Measurements from ENCODE around the gene ARFGEF3. TPM values are rescaled to one million over a fixed set of nuclear protein-coding genes. Genes with fewer than 3 reads are reported as not detected.

The ARFGEF3 gene
- total RNA-seq, 1 experiment from 2014 or later: 0.71 TPM

DNA sequence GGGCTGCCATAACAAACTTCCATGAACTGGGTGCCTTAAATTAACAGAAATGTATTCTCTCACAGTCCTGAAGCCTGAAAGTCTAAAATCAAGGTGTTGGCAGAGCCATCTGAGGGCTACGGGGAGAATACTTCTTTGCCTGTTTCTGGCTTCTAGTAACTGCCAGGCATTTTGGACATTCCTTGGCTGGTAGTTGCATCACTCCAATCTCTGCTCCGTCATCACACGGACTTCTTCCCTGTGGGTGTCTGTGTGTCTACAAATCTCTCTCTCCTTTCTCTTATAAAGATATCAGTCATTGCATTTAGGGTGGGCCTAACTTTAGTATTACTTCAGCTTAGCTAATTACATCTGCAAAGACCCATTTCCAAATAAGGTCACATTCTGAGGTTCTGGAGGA is 33.6 kb upstream of the ARFGEF3 start:
- peaks cover 4% of the 10 kb centered on the region for H3K27me3 ChIP-seq (replicated peaks; ENCODE audit: insufficient read depth, low read depth, low read length, poor library complexity)
- no peaks in the 10 kb centered on the region for H3K9me3 ChIP-seq (ENCODE audit: low read depth, low read length, poor library complexity, severe bottlenecking)
- CTCF ChIA-PET: no interaction called here
- H3K36me3 ChIP-seq (ENCODE audit: insufficient read depth, low read length, poor library complexity, severe bottlenecking): no peaks in the 10 kb centered on the region
- no peak for DNase-seq (ENCODE audit: low spot score)
- H3K27ac ChIP-seq (ENCODE audit: low read depth, low read length, poor library complexity, severe bottlenecking): no peak overlapping the region
- no TSS peak for BruUV-seq (replicated peaks)
- H3K4me3 ChIP-seq (ENCODE audit: low read depth, low read length, poor library complexity, severe bottlenecking): no peak overlapping the region
- TF ChIP-seq EZH2 (IDR thresholded peaks at IDR 0.05; ENCODE audit: borderline replicate concordance, low read depth, low read length, poor library complexity, severe bottlenecking): no peak
- TF ChIP-seq, protein P1, sequence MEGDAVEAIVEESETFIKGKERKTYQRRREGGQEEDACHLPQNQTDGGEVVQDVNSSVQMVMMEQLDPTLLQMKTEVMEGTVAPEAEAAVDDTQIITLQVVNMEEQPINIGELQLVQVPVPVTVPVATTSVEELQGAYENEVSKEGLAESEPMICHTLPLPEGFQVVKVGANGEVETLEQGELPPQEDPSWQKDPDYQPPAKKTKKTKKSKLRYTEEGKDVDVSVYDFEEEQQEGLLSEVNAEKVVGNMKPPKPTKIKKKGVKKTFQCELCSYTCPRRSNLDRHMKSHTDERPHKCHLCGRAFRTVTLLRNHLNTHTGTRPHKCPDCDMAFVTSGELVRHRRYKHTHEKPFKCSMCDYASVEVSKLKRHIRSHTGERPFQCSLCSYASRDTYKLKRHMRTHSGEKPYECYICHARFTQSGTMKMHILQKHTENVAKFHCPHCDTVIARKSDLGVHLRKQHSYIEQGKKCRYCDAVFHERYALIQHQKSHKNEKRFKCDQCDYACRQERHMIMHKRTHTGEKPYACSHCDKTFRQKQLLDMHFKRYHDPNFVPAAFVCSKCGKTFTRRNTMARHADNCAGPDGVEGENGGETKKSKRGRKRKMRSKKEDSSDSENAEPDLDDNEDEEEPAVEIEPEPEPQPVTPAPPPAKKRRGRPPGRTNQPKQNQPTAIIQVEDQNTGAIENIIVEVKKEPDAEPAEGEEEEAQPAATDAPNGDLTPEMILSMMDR (conservative IDR thresholded peaks at IDR 0.05; ENCODE audit: low read depth, low read length): no peak
- no peaks in the 10 kb centered on the region for H3K4me1 ChIP-seq (ENCODE audit: insufficient read depth, low read length, poor library complexity, severe bottlenecking)
- intact Hi-C loops (cut with micrococcal nuclease; ENCODE audit: unreplicated experiment): no loop called here
- POLR2A ChIA-PET (ENCODE audit: low non-redundant PET): no interaction called here

DNA sequence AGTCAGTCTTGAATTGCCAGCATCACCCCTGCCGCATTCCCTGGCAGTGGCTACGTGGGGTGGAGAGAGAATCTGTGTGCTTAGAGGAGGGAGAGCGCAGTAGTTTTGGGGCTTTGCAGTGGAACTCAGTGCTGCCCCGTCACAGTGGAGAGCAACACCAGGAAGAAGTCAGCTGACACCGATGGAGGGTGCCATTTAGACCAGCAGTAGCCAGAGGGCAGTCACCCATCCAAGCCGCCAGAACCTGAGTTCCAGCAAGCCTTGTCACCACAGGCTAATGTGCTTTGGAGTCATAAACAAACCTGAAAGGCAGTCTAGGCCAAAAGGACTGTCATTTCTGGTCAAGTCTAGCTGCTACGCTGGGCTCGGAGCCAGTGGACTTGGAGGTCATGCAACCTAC is 32.5 kb upstream of the ARFGEF3 start:
- POLR2A ChIA-PET (ENCODE audit: low non-redundant PET): no interaction called here
- no peak for DNase-seq (ENCODE audit: low spot score)
- intact Hi-C loops (cut with micrococcal nuclease; ENCODE audit: unreplicated experiment): no loop called here

DNA sequence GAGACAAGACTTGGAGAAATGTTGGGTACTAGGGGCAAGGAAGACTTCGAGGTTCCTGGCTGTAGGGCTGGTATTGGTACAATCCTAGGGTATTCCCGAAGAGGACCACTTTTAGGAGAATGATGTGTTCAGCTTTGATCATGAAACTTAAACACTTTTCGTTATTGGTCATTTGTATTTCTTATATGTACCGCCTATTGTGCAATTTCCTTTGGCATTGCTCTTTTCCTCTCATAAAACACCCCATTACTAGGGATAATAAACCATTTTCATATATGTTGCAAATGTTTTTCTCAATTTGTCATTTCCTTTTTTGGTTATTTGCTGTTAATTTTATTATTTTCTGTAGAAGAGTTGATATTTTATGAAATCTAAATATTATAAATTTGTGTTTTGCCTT is 18.9 kb upstream of the ARFGEF3 start:
- no peaks in the 10 kb centered on the region for H3K4me1 ChIP-seq (ENCODE audit: insufficient read depth, low read length, poor library complexity, severe bottlenecking)
- no peak overlapping the region for H3K4me3 ChIP-seq (ENCODE audit: low read depth, low read length, poor library complexity, severe bottlenecking)
- H3K27me3 ChIP-seq (replicated peaks; ENCODE audit: insufficient read depth, low read depth, low read length, poor library complexity): peaks cover 23% of the 10 kb centered on the region
- H3K9me3 ChIP-seq (ENCODE audit: low read depth, low read length, poor library complexity, severe bottlenecking): no peaks in the 10 kb centered on the region
- CTCF ChIA-PET: no interaction called here
- H3K36me3 ChIP-seq (ENCODE audit: insufficient read depth, low read length, poor library complexity, severe bottlenecking): no peaks in the 10 kb centered on the region
- intact Hi-C loops (cut with micrococcal nuclease; ENCODE audit: unreplicated experiment): no loop called here
- H3K27ac ChIP-seq (ENCODE audit: low read depth, low read length, poor library complexity, severe bottlenecking): no peak overlapping the region
- no peak for DNase-seq (ENCODE audit: low spot score)
- POLR2A ChIA-PET (ENCODE audit: low non-redundant PET): no interaction called here
- BruUV-seq (replicated peaks): no TSS peak
- TF ChIP-seq EZH2 (IDR thresholded peaks at IDR 0.05; ENCODE audit: borderline replicate concordance, low read depth, low read length, poor library complexity, severe bottlenecking): no peak
- TF ChIP-seq, protein P1 (conservative IDR thresholded peaks at IDR 0.05; ENCODE audit: low read depth, low read length): no peak

More for the DNA sequence above, 32.5 kb upstream of the ARFGEF3 start:
- no TSS peak for BruUV-seq (replicated peaks)
- Histone ChIP-seq H3K4me3 (ENCODE audit: low read depth, low read length, poor library complexity, severe bottlenecking) (no peak overlapping the region), H3K4me1 (ENCODE audit: insufficient read depth, low read length, poor library complexity, severe bottlenecking) (no peaks in the 10 kb centered on the region), H3K27me3 (replicated peaks; ENCODE audit: insufficient read depth, low read depth, low read length, poor library complexity) (peaks cover 4% of the 10 kb centered on the region), H3K27ac (ENCODE audit: low read depth, low read length, poor library complexity, severe bottlenecking) (no peak overlapping the region), H3K9me3 (ENCODE audit: low read depth, low read length, poor library complexity, severe bottlenecking) (no peaks in the 10 kb centered on the region), H3K36me3 (ENCODE audit: insufficient read depth, low read length, poor library complexity, severe bottlenecking) (no peaks in the 10 kb centered on the region)
- CTCF ChIA-PET: no interaction called here
- TF ChIP-seq, protein P1 (conservative IDR thresholded peaks at IDR 0.05; ENCODE audit: low read depth, low read length): no peak
- no peak for TF ChIP-seq EZH2 (IDR thresholded peaks at IDR 0.05; ENCODE audit: borderline replicate concordance, low read depth, low read length, poor library complexity, severe bottlenecking)

Data from A673 (cell line).